Left lung (tissue), 10 donors: Measurements from ENCODE around the gene FRMD4A. TPM values are rescaled to one million over a fixed set of nuclear protein-coding genes. Genes with fewer than 3 reads are reported as not detected.

ENCODE experiments used
- ATAC-seq: fragments of 200-7000 bp; cut with Tn5 transposase; one replicate; pipeline ENCODE4 v1.9.1; 2020; ENCODE audit warnings: moderate library complexity
- DNase-seq, 4 donors: peaks; one replicate each; pipeline ENCODE4 v3.0.0-alpha.2; 2013 to 2020
- H3K27ac ChIP-seq, 2 donors: fragments of 200-600 bp; sonication (generic) in 1 of 2; one replicate each; pipeline versions ENCODE4 v1.5.0 to v1.8.0; 2020 to 2021
- H3K27me3 ChIP-seq, 2 donors: fragments of 200-600 bp; sonication (generic) in 1 of 2; one replicate each; pipeline versions ENCODE4 v1.5.0 to v1.8.0; 2020 to 2021
- H3K36me3 ChIP-seq, 2 donors: fragments of 200-600 bp; sonication (generic) in 1 of 2; one replicate each; pipeline versions ENCODE4 v1.5.0 to v1.8.0; 2020 to 2021
- H3K4me1 ChIP-seq, 2 donors: fragments of 200-600 bp; one replicate each; pipeline ENCODE4 v1.8.0; 2021
- H3K4me3 ChIP-seq, 2 donors: fragments of 200-600 bp; sonication (generic) in 1 of 2; one replicate each; pipeline versions ENCODE4 v1.5.0 to v1.8.0; 2020 to 2021; ENCODE audit warnings: mild to moderate bottlenecking in 1 of 2
- H3K9me3 ChIP-seq, 2 donors: fragments of 200-600 bp; sonication (generic) in 1 of 2; one replicate each; pipeline versions ENCODE4 v1.5.0 to v1.8.0; 2020 to 2021
- CTCF ChIP-seq, 2 donors: fragments of 200-600 bp; sonication (generic) in 1 of 2; IDR thresholded peaks; one replicate each; pipeline versions ENCODE4 v1.5.0 to v1.8.0; 2021; ENCODE audit warnings: antibody characterized with exemption in 2 of 2
- intact Hi-C, 2 donors: fragments of 100-400 bp; cut with DNase I; formaldehyde crosslinking; loops; one replicate each; pipeline versions ENCODE4 v1.11.2 to v1.14.2; 2022
- polyA plus RNA-seq, 6 donors: library from polyadenylated mRNA; unstranded; fragments of 120-200 nt; gene quantifications; one replicate each; pipeline ENCODE4 v1.2.1, GENCODE V29; 2013; ENCODE audit not compliant: insufficient read length in 6 of 6
- total RNA-seq, 2 donors: library from RNA; stranded (reverse); fragmentation: NEBNext Ultra II Directional; extraction: Animal tissue kit (Norgen Biotek cat#: 25700); gene quantifications; one replicate each; pipeline ENCODE4 v1.2.1, GENCODE V29; 2021
- donor health status: DM: no; HTN: yes; CAD: no.
- donor health status: DM: no; HTN: no; CAD: no.

Gene FRMD4A
- total and polyA plus RNA-seq, 8 donors = 33.9 to 62.8 (median 57.0) TPM

GRCh38 chr10:14116837-14117236 is 213.9 kb downstream of the FRMD4A start:
- no peak for TF ChIP-seq CTCF (IDR thresholded peaks at IDR 0.05)
- no peak for DNase-seq
- intact Hi-C loops = no loop called here
- Histone ChIP-seq H3K4me1 (no peaks in the 10 kb centered on the region), H3K9me3 (no peaks in the 10 kb centered on the region), H3K27ac (no peak overlapping the region), H3K36me3 (no peaks in the 10 kb centered on the region), H3K4me3 (no peak overlapping the region), H3K27me3 (no peaks in the 10 kb centered on the region)
- ATAC-seq = no peak

- intact Hi-C loops = no loop called here
- Histone ChIP-seq H3K4me3 (no peak overlapping the region), H3K27ac (no peak overlapping the region), H3K36me3 (no peaks in the 10 kb centered on the region), H3K9me3 (no peaks in the 10 kb centered on the region), H3K27me3 (no peaks in the 10 kb centered on the region), H3K4me1 (no peaks in the 10 kb centered on the region)
- ATAC-seq (no peak), DNase-seq (no peak)
- TF ChIP-seq CTCF (IDR thresholded peaks at IDR 0.05) = no peak
Observed at GRCh38 chr10:14116021-14116420, 214.7 kb downstream of the FRMD4A start.

- no peak for DNase-seq
- ATAC-seq = no peak
- Histone ChIP-seq H3K4me1 (no peaks in the 10 kb centered on the region), H3K27ac (no peak overlapping the region), H3K4me3 (no peak overlapping the region), H3K36me3 (no peaks in the 10 kb centered on the region), H3K9me3 (no peaks in the 10 kb centered on the region), H3K27me3 (no peaks in the 10 kb centered on the region)
- intact Hi-C loops = no loop called here
- no peak for TF ChIP-seq CTCF (IDR thresholded peaks at IDR 0.05)
Observed at GRCh38 chr10:14114791-14115190, 215.9 kb downstream of the FRMD4A start.

GRCh38 chr10:14112056-14112455 is 218.7 kb downstream of the FRMD4A start:
- Histone ChIP-seq H3K27me3 (no peaks in the 10 kb centered on the region), H3K4me3 (no peak overlapping the region), H3K4me1 (no peaks in the 10 kb centered on the region), H3K36me3 (no peaks in the 10 kb centered on the region), H3K27ac (no peak overlapping the region), H3K9me3 (no peaks in the 10 kb centered on the region)
- intact Hi-C loops = no loop called here
- ATAC-seq (no peak), DNase-seq (no peak)
- TF ChIP-seq CTCF (IDR thresholded peaks at IDR 0.05) = no peak

GRCh38 chr10:14111208-14111607 is 219.5 kb downstream of the FRMD4A start:
- TF ChIP-seq CTCF (IDR thresholded peaks at IDR 0.05) = no peak
- Histone ChIP-seq H3K9me3 (peaks cover 0 to 4% of the 10 kb centered on the region in 2 donors), H3K36me3 (no peaks in the 10 kb centered on the region), H3K27ac (no peak overlapping the region), H3K4me3 (no peak overlapping the region), H3K4me1 (no peaks in the 10 kb centered on the region), H3K27me3 (no peaks in the 10 kb centered on the region)
- ATAC-seq (no peak), DNase-seq (no peak)
- intact Hi-C loops = no loop called here
